ENCODE measurements around the gene SWI5.

SWI5 gene

DNA sequence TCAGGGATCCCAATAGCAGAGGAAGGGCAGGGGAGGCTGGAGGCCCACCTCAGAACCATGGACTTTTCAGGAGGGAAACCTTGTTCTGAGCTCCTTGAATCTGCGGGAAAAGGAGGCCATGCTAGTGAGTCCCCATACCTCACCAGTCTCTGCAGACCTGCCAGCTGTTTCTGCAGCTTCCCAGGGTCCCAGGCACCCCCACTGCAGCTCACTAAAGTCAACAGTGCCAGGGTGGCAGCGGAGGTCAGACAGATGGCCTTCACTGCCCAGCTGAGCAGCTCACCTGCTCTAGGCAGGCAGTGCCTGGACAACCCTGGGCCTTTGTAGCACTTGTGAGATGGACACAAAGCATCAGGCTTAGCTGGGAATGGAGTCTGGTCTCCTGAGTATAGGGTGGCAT lies 59.8 kb downstream of the SWI5 start:
- Histone ChIP-seq H3K4me3 (ENCODE audit: insufficient read depth, low read depth, low read length) (no peak overlapping the region), H3K27me3 (ENCODE audit: control insufficient read depth, insufficient read depth, low read length, poor library complexity, severe bottlenecking) (no peaks in the 10 kb centered on the region), H3K36me3 (ENCODE audit: control insufficient read depth, insufficient read depth, low read length) (no peaks in the 10 kb centered on the region), H3K4me1 (ENCODE audit: control insufficient read depth, insufficient read depth, low read length) (no peaks in the 10 kb centered on the region), H3K27ac (ENCODE audit: insufficient read depth, low read depth, low read length, poor library complexity, severe bottlenecking) (no peak overlapping the region), H3K9me3 (ENCODE audit: control insufficient read depth, low read length) (no peaks in the 10 kb centered on the region)
- WGBS, 2 experiments, result 94 to 96% methylated on average over 2 of the region's 2 CpGs

DNA sequence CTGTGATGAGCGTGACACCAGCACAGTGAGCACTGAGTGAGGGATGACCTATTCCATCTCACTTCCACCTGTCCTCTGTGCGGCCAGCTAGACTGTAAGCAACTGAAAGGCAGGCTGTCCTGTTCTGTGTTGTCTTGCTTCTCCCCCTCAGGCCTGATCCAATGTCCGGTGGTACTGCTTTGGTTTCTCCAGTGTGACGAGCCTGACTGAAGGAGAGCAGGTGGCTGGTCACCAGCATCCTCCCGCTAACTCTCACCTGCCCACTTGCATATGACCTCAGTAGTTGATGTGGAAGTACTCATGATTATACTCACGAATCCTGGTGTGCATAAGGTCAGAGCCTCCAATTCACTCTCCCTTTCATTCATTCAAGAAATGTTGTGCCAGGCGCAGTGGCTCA lies 61.9 kb downstream of the SWI5 start:
- Histone ChIP-seq H3K9me3 (ENCODE audit: control insufficient read depth, low read length) (no peaks in the 10 kb centered on the region), H3K27ac (ENCODE audit: insufficient read depth, low read depth, low read length, poor library complexity, severe bottlenecking) (no peak overlapping the region), H3K4me3 (ENCODE audit: insufficient read depth, low read depth, low read length) (no peak overlapping the region), H3K27me3 (ENCODE audit: control insufficient read depth, insufficient read depth, low read length, poor library complexity, severe bottlenecking) (no peaks in the 10 kb centered on the region), H3K4me1 (ENCODE audit: control insufficient read depth, insufficient read depth, low read length) (no peaks in the 10 kb centered on the region), H3K36me3 (ENCODE audit: control insufficient read depth, insufficient read depth, low read length) (peaks cover under 1% of the 10 kb centered on the region)
- WGBS, 2 experiments, result 92% methylated on average over 7 of the region's 7 CpGs

Data from ectodermal cell (in vitro differentiated cells).